Aorta (tissue), 5 donors: ENCODE results near the gene SGK1. TPM values are rescaled to one million over a fixed set of nuclear protein-coding genes. Genes with fewer than 3 reads are reported as not detected.
"Not testable (repeated sequence)": the region's sequence is repeated elsewhere in the genome, so short reads cannot be mapped to it uniquely, and the experiment has no call there.

Experiments
- ATAC-seq: fragments of 200-7000 bp; cut with Tn5 transposase; one replicate; pipeline ENCODE4 v1.9.1; 2022; ENCODE audit warnings: moderate library complexity; ENCODE audit not compliant: low FRiP score
- DNase-seq, 2 donors: peaks; one replicate each; pipeline ENCODE4 v3.0.0-alpha.2; 2020
- H3K27ac ChIP-seq, 2 donors: one replicate each; pipeline ENCODE4 v1.5.1; 2013; ENCODE audit warnings: low read length in 2 of 2, mild to moderate bottlenecking in 2 of 2, moderate library complexity in 2 of 2, control low read depth in 1 of 2, inconsistent platforms in 1 of 2, low read depth in 1 of 2
- H3K27me3 ChIP-seq, 2 donors: one replicate each; pipeline ENCODE4 v1.6.1; 2013; ENCODE audit warnings: control low read depth in 1 of 2, low read length in 1 of 2, mild to moderate bottlenecking in 1 of 2, moderate library complexity in 1 of 2; ENCODE audit not compliant: insufficient read depth in 2 of 2, control insufficient read depth in 1 of 2
- H3K36me3 ChIP-seq, 2 donors: one replicate each; pipeline ENCODE4 v1.6.1; 2013; ENCODE audit warnings: control low read depth in 1 of 2, low read length in 1 of 2, mild to moderate bottlenecking in 1 of 2; ENCODE audit not compliant: insufficient read depth in 2 of 2, control insufficient read depth in 1 of 2
- H3K4me1 ChIP-seq, 2 donors: one replicate each; pipeline ENCODE4 v1.6.1; 2013; ENCODE audit warnings: low read length in 2 of 2, control low read depth in 1 of 2, mild to moderate bottlenecking in 1 of 2, moderate library complexity in 1 of 2; ENCODE audit not compliant: insufficient read depth in 2 of 2, control insufficient read depth in 1 of 2
- H3K4me3 ChIP-seq, 2 donors: one replicate each; pipeline ENCODE4 v1.5.1; 2013; ENCODE audit warnings: low read length in 2 of 2, control low read depth in 1 of 2, mild to moderate bottlenecking in 1 of 2
- H3K9me3 ChIP-seq: one replicate; pipeline ENCODE4 v1.6.1; 2013; ENCODE audit warnings: mild to moderate bottlenecking, low read length; ENCODE audit not compliant: control insufficient read depth
- WGBS, 2 donors: extraction: QIAGEN DNeasy Blood & Tissue Kit; methylation state at CpG; one replicate each; pipeline ENCODE4 v1.1.7; 2013; 5-methylcytosine and 5-hydroxymethylcytosine counted together
- intact Hi-C, 2 donors: fragments of 100-400 bp; cut with DNase I; formaldehyde crosslinking; loops; one replicate each; pipeline versions ENCODE4 v1.14.2 to v1.15.0; 2022
- polyA plus RNA-seq, 2 donors: library from polyadenylated mRNA; stranded (reverse); fragments of 200-250 nt; gene quantifications; one replicate each; pipeline ENCODE4 v1.2.3, GENCODE V29; 2013
- total RNA-seq, 2 donors: library from RNA; stranded (reverse); fragmentation: NEBNext Ultra II Directional; extraction: Animal tissue kit (Norgen Biotek cat#: 25700); gene quantifications; one replicate each; pipeline ENCODE4 v1.2.1, GENCODE V29; 2021
- donor health status: healthy with polysubstance abuse.
- donor health status: Bipolar disorder and iron deficiency.
- donor health status: DM: no; HTN: no; CAD: no.
- donor health status: DM: no; HTN: no; CAD: no.
- donor health status: DM: yes; HTN: yes; CAD: no.

Gene SGK1
- total and polyA plus RNA-seq, 4 donors = 11.3 to 150 (median 106) TPM

DNA sequence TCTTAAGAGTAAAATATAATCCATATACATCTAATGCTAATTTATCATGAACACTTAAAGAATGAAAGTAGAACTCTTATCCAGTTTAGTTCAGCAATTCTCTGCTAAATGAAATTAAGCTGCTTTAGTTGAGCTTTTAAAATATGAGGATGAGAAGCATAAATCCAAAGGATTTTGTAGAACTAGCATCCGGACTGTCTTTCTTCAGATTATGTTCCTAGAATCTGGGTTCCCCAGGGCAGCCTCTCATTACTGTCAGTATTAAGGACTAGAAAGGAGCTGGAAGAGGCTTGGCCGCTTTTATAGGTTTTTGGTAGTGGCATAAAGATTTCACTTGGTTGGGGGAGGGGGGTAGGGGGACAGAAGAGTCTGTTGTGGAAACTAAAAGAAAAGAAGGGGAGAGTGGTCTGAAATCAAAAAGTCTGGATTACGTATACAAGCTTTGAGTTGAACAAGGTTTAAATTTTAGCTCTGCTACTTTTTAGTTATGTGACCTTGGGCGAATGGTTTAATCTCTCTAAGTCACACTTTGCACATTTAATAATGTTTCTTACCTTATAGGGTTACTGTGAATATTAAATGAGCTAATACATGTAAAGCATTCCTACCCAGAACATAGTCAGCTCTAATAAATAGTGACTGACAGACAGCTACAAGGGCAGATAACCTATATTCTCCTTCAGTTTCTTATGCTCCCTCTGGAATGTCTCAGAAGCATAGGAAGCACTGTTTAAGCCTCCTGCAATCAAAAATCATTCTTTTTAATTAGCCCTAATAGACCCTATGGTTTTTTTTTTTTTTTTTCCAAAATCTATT is 3.7 kb downstream of the SGK1 start:
- DNase-seq (no peak), ATAC-seq (no peak)
- WGBS, 2 donors = 92 to 93% methylated on average over 4 of the region's 4 CpGs
- no peak overlapping the region for H3K4me3 ChIP-seq
- H3K27me3 ChIP-seq = peaks cover 0 to 3% of the 10 kb centered on the region in 2 donors
- no peaks in the 10 kb centered on the region for H3K4me1 ChIP-seq
- no peaks in the 10 kb centered on the region for H3K9me3 ChIP-seq
- no peaks in the 10 kb centered on the region for H3K36me3 ChIP-seq
- intact Hi-C loops = no loop called here
- no peak overlapping the region for H3K27ac ChIP-seq

DNA sequence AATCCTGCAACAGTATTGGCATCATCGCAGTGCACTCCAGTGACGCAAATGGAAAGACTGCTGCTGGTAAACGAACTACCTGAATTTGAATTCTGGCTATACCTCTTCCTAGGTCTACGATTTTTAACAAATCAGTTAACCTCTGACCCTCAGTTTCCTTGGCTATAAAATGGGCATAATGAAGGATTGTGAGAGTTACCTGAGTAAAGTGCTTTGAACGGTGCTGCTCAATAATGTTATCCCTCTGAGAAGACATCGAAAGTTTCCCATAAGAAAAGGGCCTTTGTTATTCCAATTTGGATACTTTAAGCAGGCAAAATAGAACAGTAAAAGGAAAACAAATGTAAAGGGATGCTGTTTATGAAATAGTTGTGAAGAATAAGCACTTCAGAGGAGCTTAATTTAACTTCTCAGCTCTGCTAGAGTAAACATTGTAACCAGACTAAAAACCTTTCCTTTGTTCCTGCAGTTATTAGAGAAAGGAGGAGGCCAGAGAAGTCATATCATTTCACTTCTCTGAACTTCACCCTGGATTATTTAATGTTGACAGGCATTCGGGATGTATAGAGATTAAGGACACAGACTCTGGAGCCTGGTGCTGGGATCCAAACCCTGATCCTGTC is 5.8 kb downstream of the SGK1 start:
- intact Hi-C loops = no loop called here
- Histone ChIP-seq H3K9me3 (no peaks in the 10 kb centered on the region), H3K27ac (no peak overlapping the region), H3K4me1 (no peaks in the 10 kb centered on the region), H3K4me3 (no peak overlapping the region), H3K27me3 (peaks cover 0 to 3% of the 10 kb centered on the region in 2 donors), H3K36me3 (no peaks in the 10 kb centered on the region)
- DNase-seq (no peak), ATAC-seq (no peak)
- WGBS, 2 donors = 80 to 84% methylated on average over 7 of the region's 7 CpGs

DNA sequence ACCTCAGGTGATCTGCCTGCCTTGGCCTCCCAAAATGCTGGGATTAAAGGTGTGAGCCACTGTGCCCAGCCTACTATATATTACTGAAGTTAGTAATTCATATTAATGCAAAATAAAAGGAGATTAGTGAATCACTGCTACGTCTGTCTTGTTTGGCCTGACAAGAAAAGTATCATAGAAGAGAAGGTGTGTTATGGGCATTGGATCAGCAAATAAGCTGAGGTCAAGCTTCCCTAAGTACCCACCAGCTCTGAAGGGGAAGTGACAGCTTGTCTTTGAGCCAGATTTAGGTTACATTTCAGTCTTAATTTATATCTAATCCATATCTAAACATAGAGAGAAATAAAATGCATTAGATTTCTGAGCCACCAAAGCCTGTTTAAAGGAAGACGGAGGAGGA is 7.1 kb downstream of the SGK1 start:
- H3K27me3 ChIP-seq = peaks cover 0 to 2% of the 10 kb centered on the region in 2 donors
- H3K36me3 ChIP-seq = no peaks in the 10 kb centered on the region
- no peak overlapping the region for H3K27ac ChIP-seq
- intact Hi-C loops = no loop called here
- no peaks in the 10 kb centered on the region for H3K4me1 ChIP-seq
- H3K4me3 ChIP-seq = no peak overlapping the region
- no peaks in the 10 kb centered on the region for H3K9me3 ChIP-seq
- 79 to 91% methylated on average over 2 of the region's 2 CpGs for WGBS, 2 donors
- ATAC-seq (no peak), DNase-seq (no peak)

DNA sequence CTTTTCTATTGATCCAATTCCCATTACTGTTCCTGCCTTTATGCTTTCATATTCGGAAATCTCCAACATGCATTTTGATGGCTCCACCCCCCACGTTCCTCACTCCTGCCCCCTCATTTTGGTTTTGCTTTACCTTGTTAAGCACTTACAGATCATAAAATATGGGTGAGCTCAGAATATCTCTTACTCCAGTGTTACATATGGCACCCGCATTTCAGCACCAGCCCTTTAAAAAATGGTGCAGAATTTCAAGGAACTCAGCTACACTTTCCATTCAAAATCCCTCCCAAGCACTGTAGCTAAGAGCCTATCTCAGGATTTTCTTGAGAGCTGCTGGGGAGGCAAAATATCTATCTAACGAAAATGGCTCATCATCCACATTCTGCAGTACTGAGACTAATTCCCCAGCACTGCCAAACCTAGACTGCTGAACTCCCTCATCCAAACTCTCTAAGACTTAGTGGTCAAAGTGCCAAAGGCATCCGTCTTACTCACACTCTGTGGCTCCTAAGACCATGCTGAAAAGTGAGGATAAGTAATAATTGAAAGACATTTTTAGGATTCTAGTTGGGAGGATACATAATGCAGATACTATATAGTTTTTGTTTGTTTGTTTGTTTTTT is 7.8 kb downstream of the SGK1 start:
- H3K9me3 ChIP-seq = no peaks in the 10 kb centered on the region
- 85 to 86% methylated on average over 5 of the region's 5 CpGs for WGBS, 2 donors
- H3K36me3 ChIP-seq = no peaks in the 10 kb centered on the region
- no peaks in the 10 kb centered on the region for H3K4me1 ChIP-seq
- no peak overlapping the region for H3K4me3 ChIP-seq
- DNase-seq (no peak), ATAC-seq (no peak)
- no peaks in the 10 kb centered on the region for H3K27me3 ChIP-seq
- no peak overlapping the region for H3K27ac ChIP-seq
- intact Hi-C loops = no loop called here

DNA sequence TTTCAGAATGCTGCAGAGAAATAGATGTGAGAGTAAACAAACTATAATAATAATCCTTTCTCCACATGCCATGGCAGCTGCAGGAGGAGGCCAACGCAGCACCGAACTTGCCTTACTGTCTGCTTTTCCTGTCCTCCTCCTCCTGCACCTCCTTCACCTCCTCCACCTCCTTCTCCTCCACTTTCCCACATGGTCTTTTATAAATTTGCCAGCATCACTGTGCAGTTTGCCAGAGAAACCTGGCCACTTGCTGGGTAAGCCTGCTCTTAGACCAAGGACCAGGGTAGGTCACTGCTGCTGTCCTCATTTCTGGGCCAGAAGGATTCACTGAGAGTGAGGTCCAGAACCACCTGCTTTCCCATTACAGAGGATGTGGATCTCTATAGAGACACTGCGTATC is 8.7 kb downstream of the SGK1 start:
- 84% methylated on average over 3 of the region's 3 CpGs for WGBS, 2 donors
- no peaks in the 10 kb centered on the region for H3K4me1 ChIP-seq
- ATAC-seq (no peak), DNase-seq (no peak)
- H3K27ac ChIP-seq = no peak overlapping the region
- no peak overlapping the region for H3K4me3 ChIP-seq
- intact Hi-C loops = no loop called here
- H3K36me3 ChIP-seq = no peaks in the 10 kb centered on the region
- no peaks in the 10 kb centered on the region for H3K9me3 ChIP-seq
- H3K27me3 ChIP-seq = no peaks in the 10 kb centered on the region

DNA sequence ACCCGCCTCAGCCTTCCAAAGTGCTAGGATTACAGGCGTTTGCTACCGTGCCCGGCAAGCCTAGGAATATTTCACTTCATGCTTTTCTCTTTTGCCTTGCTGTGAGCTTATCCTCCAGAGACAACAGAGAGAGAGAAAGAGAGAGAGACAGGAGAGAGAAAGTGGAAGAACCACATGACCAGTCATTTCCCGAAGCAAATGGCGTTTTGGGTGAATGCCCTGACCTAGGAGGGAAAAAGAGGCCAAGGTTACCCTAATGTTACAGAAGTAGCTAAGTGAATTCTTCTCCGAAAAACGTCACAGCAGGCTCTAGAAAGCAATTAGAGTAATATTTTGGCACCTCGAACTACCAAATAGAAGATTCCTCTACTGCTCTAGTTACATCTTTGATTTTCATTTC is 9.1 kb downstream of the SGK1 start:
- Histone ChIP-seq H3K9me3 (no peaks in the 10 kb centered on the region), H3K4me3 (no peak overlapping the region), H3K36me3 (no peaks in the 10 kb centered on the region), H3K4me1 (no peaks in the 10 kb centered on the region), H3K27ac (no peak overlapping the region), H3K27me3 (no peaks in the 10 kb centered on the region)
- WGBS, 2 donors = 84 to 85% methylated on average over 9 of the region's 9 CpGs
- intact Hi-C loops = no loop called here
- ATAC-seq (no peak), DNase-seq (no peak)

DNA sequence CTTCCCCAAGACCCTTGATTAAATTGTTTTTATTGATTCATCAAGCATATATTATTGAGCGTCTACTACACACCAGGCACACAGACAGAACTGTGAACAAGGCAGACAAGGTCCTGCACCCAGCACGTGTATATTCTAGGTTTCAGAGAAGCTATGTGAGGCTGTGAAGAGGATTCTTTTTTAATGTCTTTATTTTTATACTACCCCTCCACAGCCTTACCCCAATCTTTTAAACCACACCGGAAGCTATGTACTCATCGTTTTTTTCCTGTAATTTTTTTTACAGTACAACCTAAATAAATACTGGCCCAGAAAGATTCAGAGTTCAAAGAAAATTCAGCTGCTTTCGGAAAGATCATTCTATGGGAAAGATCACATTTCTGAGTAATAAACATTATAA is 10.0 kb downstream of the SGK1 start:
- Histone ChIP-seq H3K36me3 (no peaks in the 10 kb centered on the region), H3K4me1 (no peaks in the 10 kb centered on the region), H3K9me3 (no peaks in the 10 kb centered on the region), H3K27ac (no peak overlapping the region), H3K4me3 (no peak overlapping the region), H3K27me3 (no peaks in the 10 kb centered on the region)
- DNase-seq (no peak), ATAC-seq (no peak)
- 77% methylated on average over 5 of the region's 5 CpGs for WGBS, 2 donors
- intact Hi-C loops = no loop called here

DNA sequence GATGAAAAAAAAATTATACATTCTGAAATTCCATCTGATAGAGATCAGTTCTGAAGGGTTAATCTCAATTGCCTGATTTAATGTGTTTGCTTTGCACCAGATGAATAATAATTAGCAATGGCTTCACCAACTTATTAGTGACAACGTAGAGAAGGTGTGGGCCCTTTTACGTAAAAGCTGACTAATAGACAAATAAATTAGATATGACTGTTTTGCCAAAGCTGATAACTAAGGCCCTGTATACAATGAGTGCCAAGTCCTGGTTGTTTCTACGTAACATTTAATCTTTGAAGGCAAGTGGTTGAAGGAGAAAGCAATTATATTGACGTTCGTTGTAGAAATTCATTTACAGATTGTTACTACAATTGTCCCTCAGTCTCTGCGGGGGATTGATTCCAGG is 10.8 kb downstream of the SGK1 start:
- no peak overlapping the region for H3K27ac ChIP-seq
- ATAC-seq = no peak
- no peaks in the 10 kb centered on the region for H3K9me3 ChIP-seq
- H3K27me3 ChIP-seq = no peaks in the 10 kb centered on the region
- no peaks in the 10 kb centered on the region for H3K36me3 ChIP-seq
- 82% methylated on average over 6 of the region's 6 CpGs for WGBS, 2 donors
- no peaks in the 10 kb centered on the region for H3K4me1 ChIP-seq
- H3K4me3 ChIP-seq = no peak overlapping the region
- DNase-seq = no peak
- intact Hi-C loops = no loop called here

DNA sequence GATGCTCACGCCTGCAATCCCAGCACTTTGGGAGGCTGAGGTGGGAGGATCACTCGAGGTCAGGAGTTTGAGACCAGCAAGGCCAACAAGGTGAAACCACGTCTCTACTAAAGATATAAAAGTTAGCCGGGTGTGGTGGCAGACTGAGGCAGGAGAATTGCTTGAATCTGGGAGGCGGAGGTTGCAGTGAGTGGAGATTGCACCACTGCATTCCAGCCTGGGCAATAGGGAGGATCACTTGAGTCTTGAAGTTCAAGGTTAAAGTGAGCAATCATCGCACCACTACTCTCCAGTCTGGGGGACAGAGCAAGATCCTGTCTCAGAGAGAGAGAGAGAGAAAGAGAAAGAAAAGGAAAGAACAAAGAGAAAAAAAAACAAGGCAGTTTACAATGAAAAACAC is 13.5 kb downstream of the SGK1 start:
- H3K4me1 ChIP-seq, H3K4me3 ChIP-seq, H3K27ac ChIP-seq, H3K36me3 ChIP-seq, ATAC-seq, DNase-seq, H3K9me3 ChIP-seq, H3K27me3 ChIP-seq, intact Hi-C loops: not testable (repeated sequence)
- WGBS, 2 donors = 90 to 92% methylated on average over 6 of the region's 6 CpGs
